Peyer's patch (tissue), 4 donors: Measurements from ENCODE around the gene TOMM70. TPM values are rescaled to one million over a fixed set of nuclear protein-coding genes. Genes with fewer than 3 reads are reported as not detected.

Experiments
- DNase-seq, 3 donors: peaks; one replicate each; pipeline ENCODE4 v3.0.0-alpha.2; 2017 to 2019
- H3K27ac ChIP-seq, 4 donors: fragments of 200-600 bp; sonication (generic); one replicate each; pipeline ENCODE4 v1.5.1; 2016 to 2019
- H3K27me3 ChIP-seq, 2 donors: fragments of 200-600 bp; sonication (generic); one replicate each; pipeline ENCODE4 v1.5.1; 2019
- H3K36me3 ChIP-seq, 3 donors: fragments of 200-600 bp; sonication (generic); one replicate each; pipeline ENCODE4 v1.5.1; 2016 to 2019
- H3K4me1 ChIP-seq, 4 donors: fragments of 200-600 bp; sonication (generic); one replicate each; pipeline ENCODE4 v1.5.1; 2016 to 2019
- H3K4me3 ChIP-seq, 4 donors: fragments of 200-600 bp; sonication (generic); 1 replicate in 3 of 4; 2 replicates in 1 of 4; pipeline ENCODE4 v1.5.1; 2016 to 2019; ENCODE audit warnings: mild to moderate bottlenecking in 1 of 4
- H3K9me3 ChIP-seq, 4 donors: fragments of 200-600 bp; sonication (generic); one replicate each; pipeline ENCODE4 v1.5.1; 2016 to 2019; ENCODE audit warnings: mild to moderate bottlenecking in 1 of 4
- POLR2A ChIP-seq, 2 donors: fragments of 450-650 bp; IDR thresholded peaks; one replicate each; pipeline ENCODE4 v1.5.1; 2017; ENCODE audit warnings: antibody characterized with exemption in 2 of 2, mild to moderate bottlenecking in 2 of 2, moderate library complexity in 2 of 2
- total RNA-seq, 4 donors: library from RNA; depleted of rRNA; stranded (reverse); fragments of >200 nt; gene quantifications; one replicate each; pipeline ENCODE4 v1.1.0, GENCODE V29; 2016
- TF ChIP-seq, protein P1 (sequence below), 6 experiments: fragments of 450-650 bp in 4 of 6; fragments of 200-600 bp in 2 of 6; sonication (generic) in 1 of 6; IDR thresholded peaks; one replicate each; pipeline ENCODE4 v1.5.1; 2017 to 2019; ENCODE audit warnings: antibody characterized with exemption in 6 of 6, mild to moderate bottlenecking in 3 of 6, moderate library complexity in 1 of 6

Gene TOMM70
- total RNA-seq, 4 donors from 2014 or later, result 25.0 to 34.2 (median 32.4) TPM

DNA sequence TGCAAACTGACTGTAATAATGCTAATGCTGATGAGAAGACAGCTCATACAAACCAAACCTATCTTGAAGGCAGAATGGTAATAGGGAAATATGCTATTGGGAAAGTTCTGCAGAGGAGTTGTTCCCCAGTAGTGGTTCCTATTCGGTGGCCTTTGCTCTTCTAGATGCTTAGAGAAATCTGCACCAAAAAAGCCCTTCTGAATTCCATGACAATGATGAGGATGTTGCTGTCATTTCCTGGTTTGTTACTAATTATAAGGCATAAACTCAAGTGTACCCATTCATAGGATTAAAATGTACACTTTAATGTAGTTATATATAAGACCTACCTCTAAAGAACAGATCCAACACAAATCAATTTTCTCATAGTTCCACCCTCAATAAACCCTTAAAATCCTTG, 30.1 kb downstream of the TOMM70 start:
- Histone ChIP-seq H3K36me3 (peaks cover 0 to 69% (median 0%) of the 10 kb centered on the region in 3 donors), H3K27me3 (no peaks in the 10 kb centered on the region), H3K27ac (no peak overlapping the region), H3K9me3 (no peaks in the 10 kb centered on the region), H3K4me3 (no peak overlapping the region), H3K4me1 (no peaks in the 10 kb centered on the region)
- no peak for DNase-seq
- TF ChIP-seq POLR2A (IDR thresholded peaks at IDR 0.05), result no peak
- TF ChIP-seq, protein P1, sequence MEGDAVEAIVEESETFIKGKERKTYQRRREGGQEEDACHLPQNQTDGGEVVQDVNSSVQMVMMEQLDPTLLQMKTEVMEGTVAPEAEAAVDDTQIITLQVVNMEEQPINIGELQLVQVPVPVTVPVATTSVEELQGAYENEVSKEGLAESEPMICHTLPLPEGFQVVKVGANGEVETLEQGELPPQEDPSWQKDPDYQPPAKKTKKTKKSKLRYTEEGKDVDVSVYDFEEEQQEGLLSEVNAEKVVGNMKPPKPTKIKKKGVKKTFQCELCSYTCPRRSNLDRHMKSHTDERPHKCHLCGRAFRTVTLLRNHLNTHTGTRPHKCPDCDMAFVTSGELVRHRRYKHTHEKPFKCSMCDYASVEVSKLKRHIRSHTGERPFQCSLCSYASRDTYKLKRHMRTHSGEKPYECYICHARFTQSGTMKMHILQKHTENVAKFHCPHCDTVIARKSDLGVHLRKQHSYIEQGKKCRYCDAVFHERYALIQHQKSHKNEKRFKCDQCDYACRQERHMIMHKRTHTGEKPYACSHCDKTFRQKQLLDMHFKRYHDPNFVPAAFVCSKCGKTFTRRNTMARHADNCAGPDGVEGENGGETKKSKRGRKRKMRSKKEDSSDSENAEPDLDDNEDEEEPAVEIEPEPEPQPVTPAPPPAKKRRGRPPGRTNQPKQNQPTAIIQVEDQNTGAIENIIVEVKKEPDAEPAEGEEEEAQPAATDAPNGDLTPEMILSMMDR (IDR thresholded peaks at IDR 0.05), result no peak

GRCh38 chr3:100368441-100368840, 32.4 kb downstream of the TOMM70 start:
- peaks cover 0 to 86% (median 0%) of the 10 kb centered on the region in 3 donors for H3K36me3 ChIP-seq
- no peaks in the 10 kb centered on the region for H3K9me3 ChIP-seq
- no peak overlapping the region for H3K4me3 ChIP-seq
- no peaks in the 10 kb centered on the region for H3K4me1 ChIP-seq
- no peak for DNase-seq
- H3K27me3 ChIP-seq, result no peaks in the 10 kb centered on the region
- no peak overlapping the region for H3K27ac ChIP-seq
- TF ChIP-seq, protein P1 (IDR thresholded peaks at IDR 0.05), result no peak
- no peak for TF ChIP-seq POLR2A (IDR thresholded peaks at IDR 0.05)

DNA sequence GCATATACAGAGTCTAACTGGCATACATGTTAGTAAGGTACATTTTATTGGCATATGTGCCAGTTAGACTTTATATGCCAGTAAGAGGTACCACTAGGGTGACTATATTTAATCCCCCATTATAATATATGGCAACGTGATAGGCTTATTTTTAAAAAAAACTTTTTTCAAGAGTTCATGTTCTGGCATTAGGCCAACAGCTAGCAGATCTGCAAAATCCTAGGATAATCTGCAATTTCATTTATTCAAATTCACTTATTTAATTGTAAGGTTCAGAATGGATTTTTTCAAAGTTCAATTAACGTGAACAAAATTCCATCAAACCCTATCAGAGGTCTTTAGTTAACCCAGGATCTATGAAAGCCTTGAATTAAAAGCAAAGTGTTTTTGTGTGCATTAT, 34.5 kb downstream of the TOMM70 start:
- no peak for DNase-seq
- Histone ChIP-seq H3K36me3 (peaks cover 0 to 83% (median 0%) of the 10 kb centered on the region in 3 donors), H3K27ac (no peak overlapping the region), H3K4me1 (no peaks in the 10 kb centered on the region), H3K27me3 (no peaks in the 10 kb centered on the region), H3K9me3 (no peaks in the 10 kb centered on the region), H3K4me3 (no peak overlapping the region)
- TF ChIP-seq, protein P1 (IDR thresholded peaks at IDR 0.05), result no peak
- no peak for TF ChIP-seq POLR2A (IDR thresholded peaks at IDR 0.05)

GRCh38 chr3:100364421-100364820, 36.5 kb downstream of the TOMM70 start:
- Histone ChIP-seq H3K27ac (no peak overlapping the region), H3K36me3 (peaks cover 0 to 67% (median 0%) of the 10 kb centered on the region in 3 donors), H3K9me3 (no peaks in the 10 kb centered on the region), H3K4me1 (no peaks in the 10 kb centered on the region), H3K27me3 (no peaks in the 10 kb centered on the region), H3K4me3 (no peak overlapping the region)
- DNase-seq, result no peak
- TF ChIP-seq, protein P1 (IDR thresholded peaks at IDR 0.05), result no peak
- no peak for TF ChIP-seq POLR2A (IDR thresholded peaks at IDR 0.05)

DNA sequence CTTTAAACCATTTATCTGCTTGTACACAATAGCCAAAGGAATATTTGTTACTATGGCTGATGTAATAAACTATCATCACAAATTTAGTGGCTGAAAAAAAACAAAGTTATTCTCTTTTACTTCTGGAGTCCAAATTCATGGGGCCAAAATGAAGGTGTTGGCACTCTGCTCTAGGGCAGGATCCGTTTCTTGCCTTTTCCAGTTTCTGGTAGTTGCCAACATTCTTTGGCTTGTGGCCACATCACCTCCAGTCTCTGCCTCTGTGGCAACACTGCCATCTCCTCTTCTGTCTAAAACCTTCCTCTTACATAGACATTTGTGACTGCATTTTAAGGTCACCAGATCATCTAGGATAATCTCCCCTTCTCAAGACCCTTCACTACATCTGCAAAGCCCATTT, 39.0 kb downstream of the TOMM70 start:
- DNase-seq, result no peak
- Histone ChIP-seq H3K27ac (no peak overlapping the region), H3K36me3 (peaks cover 0 to 53% (median 0%) of the 10 kb centered on the region in 3 donors), H3K27me3 (no peaks in the 10 kb centered on the region), H3K4me3 (no peak overlapping the region), H3K4me1 (no peaks in the 10 kb centered on the region), H3K9me3 (no peaks in the 10 kb centered on the region)
- no peak for TF ChIP-seq POLR2A (IDR thresholded peaks at IDR 0.05)
- TF ChIP-seq, protein P1 (IDR thresholded peaks at IDR 0.05), result no peak
